Adrenal gland (tissue), 5 donors: ENCODE data around the gene TMEM132C.

Experiments
- POLR2A ChIP-seq, 2 donors: fragments of 450-650 bp; IDR thresholded peaks; one replicate each; pipeline ENCODE4 v1.6.1; 2017; ENCODE audit warnings: antibody characterized with exemption in 2 of 2, mild to moderate bottlenecking in 2 of 2, moderate library complexity in 1 of 2
- TF ChIP-seq, protein P1 (sequence below), 6 experiments: fragments of 450-650 bp in 4 of 6; fragments of 200-600 bp in 2 of 6; sonication (generic) in 1 of 6; IDR thresholded peaks; 1 replicate in 5 of 6; 2 replicates in 1 of 6; pipeline versions ENCODE4 v1.5.1 to v1.8.0; 2016 to 2021; ENCODE audit warnings: antibody characterized with exemption in 6 of 6, mild to moderate bottlenecking in 2 of 6, moderate library complexity in 1 of 6
- donor health status: DM: no; HTN: no; CAD: no.

DNA sequence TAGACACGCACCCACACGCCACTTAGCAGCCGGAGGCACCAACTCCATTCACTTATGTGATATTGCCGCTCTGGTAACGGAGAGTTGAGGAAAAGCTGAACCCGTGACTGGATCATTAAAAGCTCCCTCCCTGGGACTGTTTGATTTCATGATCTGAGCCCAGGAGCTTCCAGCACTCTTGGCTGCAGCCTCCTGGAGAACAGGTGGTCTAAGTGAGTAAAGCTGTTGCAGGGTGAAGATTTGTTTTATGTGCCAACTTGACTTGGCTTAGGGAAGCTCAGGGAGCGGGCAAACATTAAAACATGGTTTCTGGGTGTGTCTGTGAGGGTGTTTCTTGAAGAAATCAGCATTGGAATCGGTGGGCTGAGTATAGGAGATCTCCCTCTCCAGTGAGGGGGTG, 16.9 kb upstream of the TMEM132C start:
- TF ChIP-seq, protein P1, sequence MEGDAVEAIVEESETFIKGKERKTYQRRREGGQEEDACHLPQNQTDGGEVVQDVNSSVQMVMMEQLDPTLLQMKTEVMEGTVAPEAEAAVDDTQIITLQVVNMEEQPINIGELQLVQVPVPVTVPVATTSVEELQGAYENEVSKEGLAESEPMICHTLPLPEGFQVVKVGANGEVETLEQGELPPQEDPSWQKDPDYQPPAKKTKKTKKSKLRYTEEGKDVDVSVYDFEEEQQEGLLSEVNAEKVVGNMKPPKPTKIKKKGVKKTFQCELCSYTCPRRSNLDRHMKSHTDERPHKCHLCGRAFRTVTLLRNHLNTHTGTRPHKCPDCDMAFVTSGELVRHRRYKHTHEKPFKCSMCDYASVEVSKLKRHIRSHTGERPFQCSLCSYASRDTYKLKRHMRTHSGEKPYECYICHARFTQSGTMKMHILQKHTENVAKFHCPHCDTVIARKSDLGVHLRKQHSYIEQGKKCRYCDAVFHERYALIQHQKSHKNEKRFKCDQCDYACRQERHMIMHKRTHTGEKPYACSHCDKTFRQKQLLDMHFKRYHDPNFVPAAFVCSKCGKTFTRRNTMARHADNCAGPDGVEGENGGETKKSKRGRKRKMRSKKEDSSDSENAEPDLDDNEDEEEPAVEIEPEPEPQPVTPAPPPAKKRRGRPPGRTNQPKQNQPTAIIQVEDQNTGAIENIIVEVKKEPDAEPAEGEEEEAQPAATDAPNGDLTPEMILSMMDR (IDR thresholded peaks at IDR 0.05) = no peak
- TF ChIP-seq POLR2A (IDR thresholded peaks at IDR 0.05) = no peak
